SJSA1 (cell line): Measurements from ENCODE around the gene LRP6. TPM values are rescaled to one million over a fixed set of nuclear protein-coding genes. Genes with fewer than 3 reads are reported as not detected.

Experiments
- DNase-seq, 2 experiments: peaks; one replicate each; pipeline ENCODE4 v3.0.0-alpha.2; 2015 to 2020; ENCODE audit warnings: low spot score in 2 of 2, low read depth in 1 of 2
- H3K27ac ChIP-seq: fragments of 250-450 bp; sonication (Bioruptor Pico); 2 replicates; pipeline ENCODE4 v1.5.1; 2020; ENCODE audit warnings: mild to moderate bottlenecking, moderate library complexity
- H3K27me3 ChIP-seq: fragments of 250-450 bp; sonication (Bioruptor Pico); replicated peaks from 2 replicates; pipeline ENCODE4 v1.5.1; 2020; ENCODE audit warnings: mild to moderate bottlenecking, moderate library complexity
- H3K36me3 ChIP-seq: fragments of 250-450 bp; sonication (Bioruptor Pico); 2 replicates; pipeline ENCODE4 v1.5.1; 2020; ENCODE audit warnings: mild to moderate bottlenecking
- H3K4me1 ChIP-seq: fragments of 250-450 bp; sonication (Bioruptor Pico); replicated peaks from 2 replicates; pipeline ENCODE4 v1.6.1; 2021; ENCODE audit warnings: mild to moderate bottlenecking
- H3K4me3 ChIP-seq: fragments of 250-450 bp; sonication (Bioruptor Pico); 2 replicates; pipeline ENCODE4 v1.5.1; 2020; ENCODE audit warnings: mild to moderate bottlenecking
- H3K9me3 ChIP-seq: fragments of 250-450 bp; sonication (Bioruptor Pico); replicated peaks from 2 replicates; pipeline ENCODE4 v1.5.1; 2020; ENCODE audit warnings: mild to moderate bottlenecking
- total RNA-seq: library from RNA; depleted of rRNA; stranded (reverse); fragments of >200 nt; shearing (Covaris generic); gene quantifications from 2 replicates; pipeline ENCODE4 v1.2.3, GENCODE V29; 2014

The LRP6 gene
- total RNA-seq, 1 experiment from 2014 or later: 31.3 TPM

GRCh38 chr12:12099102-12099501, 167.7 kb downstream of the LRP6 start:
- Histone ChIP-seq H3K4me3 (no peak overlapping the region), H3K27me3 (no peaks in the 10 kb centered on the region), H3K36me3 (0 out of 2 replicates have a peak, but pooled peaks cover 3% of the 10 kb centered on the region), H3K4me1 (peaks cover 22% of the 10 kb centered on the region), H3K9me3 (no peaks in the 10 kb centered on the region), H3K27ac (no peak overlapping the region)
- no peak for DNase-seq

- no peak overlapping the region for H3K27ac ChIP-seq
- peaks cover 22% of the 10 kb centered on the region for H3K4me1 ChIP-seq
- H3K36me3 ChIP-seq: 0 out of 2 replicates have a peak, but pooled peaks cover 3% of the 10 kb centered on the region
- no peak for DNase-seq
- no peak overlapping the region for H3K4me3 ChIP-seq
- no peaks in the 10 kb centered on the region for H3K9me3 ChIP-seq
- no peaks in the 10 kb centered on the region for H3K27me3 ChIP-seq
Observed at GRCh38 chr12:12098691-12099015, 168.2 kb downstream of the LRP6 start.

GRCh38 chr12:12097891-12098690, 168.8 kb downstream of the LRP6 start:
- no peaks in the 10 kb centered on the region for H3K9me3 ChIP-seq
- no peak for DNase-seq
- H3K36me3 ChIP-seq: 0 out of 2 replicates have a peak, but pooled peaks cover 3% of the 10 kb centered on the region
- H3K4me1 ChIP-seq: peaks cover 25% of the 10 kb centered on the region
- no peak overlapping the region for H3K27ac ChIP-seq
- H3K27me3 ChIP-seq: no peaks in the 10 kb centered on the region
- H3K4me3 ChIP-seq: no peak overlapping the region

- no peak for DNase-seq
- H3K27ac ChIP-seq: no peak overlapping the region
- H3K9me3 ChIP-seq: no peaks in the 10 kb centered on the region
Observed at GRCh38 chr12:12095021-12095420, 171.8 kb downstream of the LRP6 start.

GRCh38 chr12:12094481-12094880, 172.4 kb downstream of the LRP6 start:
- Histone ChIP-seq H3K27me3 (no peaks in the 10 kb centered on the region), H3K9me3 (no peaks in the 10 kb centered on the region), H3K4me1 (peaks cover 31% of the 10 kb centered on the region), H3K27ac (no peak overlapping the region), H3K4me3 (no peak overlapping the region), H3K36me3 (no peaks in the 10 kb centered on the region)
- no peak for DNase-seq

More at GRCh38 chr12:12095021-12095420, 171.8 kb downstream of the LRP6 start:
- peaks cover 34% of the 10 kb centered on the region for H3K4me1 ChIP-seq
- no peaks in the 10 kb centered on the region for H3K27me3 ChIP-seq
- H3K4me3 ChIP-seq: no peak overlapping the region
- H3K36me3 ChIP-seq: no peaks in the 10 kb centered on the region

- Histone ChIP-seq H3K36me3 (no peaks in the 10 kb centered on the region), H3K4me3 (no peak overlapping the region), H3K4me1 (peaks cover 17% of the 10 kb centered on the region), H3K27ac (no peak overlapping the region), H3K9me3 (no peaks in the 10 kb centered on the region), H3K27me3 (no peaks in the 10 kb centered on the region)
- DNase-seq: peak in 1 of 2 experiments; percentile 23
Observed at GRCh38 chr12:12091977-12092663, 174.7 kb downstream of the LRP6 start.

- H3K4me3 ChIP-seq: no peak overlapping the region
- H3K36me3 ChIP-seq: no peaks in the 10 kb centered on the region
- H3K4me1 ChIP-seq: peaks cover 17% of the 10 kb centered on the region
- DNase-seq: no peak
- H3K9me3 ChIP-seq: no peaks in the 10 kb centered on the region
- no peak overlapping the region for H3K27ac ChIP-seq
- no peaks in the 10 kb centered on the region for H3K27me3 ChIP-seq
Observed at GRCh38 chr12:12091071-12091470, 175.8 kb downstream of the LRP6 start.

- no peak for DNase-seq
- no peak overlapping the region for H3K4me3 ChIP-seq
Observed at GRCh38 chr12:12088761-12089160, 178.1 kb downstream of the LRP6 start.

GRCh38 chr12:12088147-12088546, 178.7 kb downstream of the LRP6 start:
- no peaks in the 10 kb centered on the region for H3K36me3 ChIP-seq
- no peak for DNase-seq
- H3K4me1 ChIP-seq: peaks cover 10% of the 10 kb centered on the region
- no peak overlapping the region for H3K4me3 ChIP-seq
- H3K27me3 ChIP-seq: no peaks in the 10 kb centered on the region
- no peaks in the 10 kb centered on the region for H3K9me3 ChIP-seq
- H3K27ac ChIP-seq: no peak overlapping the region

More at GRCh38 chr12:12088761-12089160, 178.1 kb downstream of the LRP6 start:
- H3K4me1 ChIP-seq: peaks cover 12% of the 10 kb centered on the region
- H3K9me3 ChIP-seq: no peaks in the 10 kb centered on the region
- H3K27ac ChIP-seq: no peak overlapping the region
- no peaks in the 10 kb centered on the region for H3K27me3 ChIP-seq
- H3K36me3 ChIP-seq: no peaks in the 10 kb centered on the region

- peaks cover 5% of the 10 kb centered on the region; the same call in 1 of the 2 replicates for H3K4me1 ChIP-seq
- no peak for DNase-seq
- no peaks in the 10 kb centered on the region for H3K9me3 ChIP-seq
- no peak overlapping the region for H3K4me3 ChIP-seq
- H3K27ac ChIP-seq: no peak overlapping the region
- H3K27me3 ChIP-seq: no peaks in the 10 kb centered on the region
- no peaks in the 10 kb centered on the region for H3K36me3 ChIP-seq
Observed at GRCh38 chr12:12087693-12088034, 179.2 kb downstream of the LRP6 start.

GRCh38 chr12:12086973-12087692, 179.7 kb downstream of the LRP6 start:
- H3K9me3 ChIP-seq: no peaks in the 10 kb centered on the region
- H3K27me3 ChIP-seq: no peaks in the 10 kb centered on the region
- H3K4me3 ChIP-seq: no peak overlapping the region
- no peaks in the 10 kb centered on the region for H3K36me3 ChIP-seq
- no peaks in the 10 kb centered on the region; the same call in 1 of the 2 replicates for H3K4me1 ChIP-seq
- H3K27ac ChIP-seq: no peak overlapping the region
- no peak for DNase-seq

GRCh38 chr12:12086362-12086761, 180.5 kb downstream of the LRP6 start:
- Histone ChIP-seq H3K4me1 (no peaks in the 10 kb centered on the region), H3K4me3 (no peak overlapping the region), H3K27ac (no peak overlapping the region), H3K36me3 (no peaks in the 10 kb centered on the region), H3K27me3 (no peaks in the 10 kb centered on the region), H3K9me3 (no peaks in the 10 kb centered on the region)
- no peak for DNase-seq

- Histone ChIP-seq H3K27ac (no peak overlapping the region), H3K4me1 (no peaks in the 10 kb centered on the region), H3K27me3 (no peaks in the 10 kb centered on the region), H3K36me3 (no peaks in the 10 kb centered on the region), H3K9me3 (no peaks in the 10 kb centered on the region), H3K4me3 (no peak overlapping the region)
- no peak for DNase-seq
Observed at GRCh38 chr12:12083688-12084087, 183.2 kb downstream of the LRP6 start.
